ENCODE results near the gene ACTR2. TPM values are rescaled to one million over a fixed set of nuclear protein-coding genes. Genes with fewer than 3 reads are reported as not detected.

ACTR2 gene
- total RNA-seq, 1 experiment from 2014 or later, result 117 TPM

DNA sequence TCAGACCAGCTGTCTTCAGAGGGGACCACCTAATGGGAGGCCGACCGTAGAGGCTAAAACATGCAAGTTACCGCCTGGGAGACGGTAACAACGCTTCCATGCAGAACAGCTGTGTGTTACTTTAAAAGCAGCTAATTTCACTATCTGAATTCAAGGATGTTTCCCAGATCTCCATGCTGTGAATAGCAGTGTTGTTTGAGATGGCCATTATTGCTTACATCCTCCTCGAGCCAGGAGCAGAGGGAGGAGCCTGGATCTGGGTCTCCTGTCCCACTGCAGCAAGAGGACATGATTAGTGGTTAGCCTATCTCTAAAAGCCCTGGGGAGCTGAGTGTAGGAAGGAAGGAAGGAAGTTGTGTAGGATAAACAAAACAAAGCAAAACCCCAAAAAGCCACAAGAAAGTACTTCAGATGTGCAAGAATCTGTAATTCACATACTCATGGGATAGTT is 50.9 kb downstream of the ACTR2 start:
- peak; percentile 81 for DNase-seq (ENCODE audit: low read depth)

DNA sequence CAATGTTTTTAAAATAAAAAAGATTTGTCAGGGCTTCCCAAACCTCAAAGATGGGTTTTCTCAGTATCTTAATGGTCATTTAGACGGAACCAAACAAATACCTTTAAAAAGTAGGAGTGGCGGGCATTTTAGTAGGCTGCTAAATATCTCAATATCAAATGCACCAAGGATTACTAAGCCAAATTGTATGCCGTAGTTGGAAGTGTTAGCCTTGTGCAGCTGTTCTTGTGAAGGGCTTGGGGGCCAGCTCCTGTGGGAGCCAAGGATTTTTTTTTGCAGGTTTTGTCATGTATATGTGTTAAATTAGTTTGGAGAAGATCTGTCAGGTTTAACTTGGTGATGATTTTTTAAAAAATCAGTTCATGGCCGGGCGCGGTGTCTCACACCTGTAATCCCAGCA is 52.1 kb downstream of the ACTR2 start:
- peak; percentile 69 for DNase-seq (ENCODE audit: low read depth)

DNA sequence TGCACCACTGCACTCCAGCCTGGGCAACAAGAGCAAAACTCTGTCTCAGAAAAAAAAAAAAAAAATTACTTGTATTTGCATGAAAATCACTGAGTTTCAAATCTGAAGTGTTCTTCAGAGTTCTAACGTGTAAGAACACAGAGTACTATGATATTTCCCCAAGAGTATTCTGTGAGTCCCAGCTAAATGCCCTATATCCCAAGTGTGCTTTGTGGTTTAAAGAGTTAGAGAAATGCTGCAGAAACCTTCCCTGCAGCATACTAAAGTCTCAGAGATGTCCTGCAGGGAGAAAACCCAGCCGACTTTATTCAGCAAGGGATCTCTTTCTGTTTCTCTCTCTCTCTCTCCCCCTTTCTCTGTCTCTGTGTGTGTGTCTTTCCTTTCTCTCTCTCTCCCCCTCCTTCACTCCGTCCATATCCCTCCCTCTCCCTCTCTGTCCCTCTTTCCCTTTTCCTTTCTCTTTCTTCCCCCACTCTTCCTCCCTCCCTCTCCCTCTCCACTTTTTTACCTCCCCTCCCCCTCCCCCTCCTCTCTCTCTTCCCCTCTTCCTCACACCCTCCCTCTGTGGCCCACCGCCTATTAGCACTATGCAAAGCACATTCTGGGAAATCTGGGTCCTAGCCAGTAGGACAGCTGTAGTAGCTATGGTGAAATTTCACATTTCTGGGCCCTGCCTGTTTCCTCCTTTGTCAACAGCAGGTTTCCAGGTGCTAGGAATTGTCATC is 54.2 kb downstream of the ACTR2 start:
- peak; percentile 80 for DNase-seq (ENCODE audit: low read depth)

DNA sequence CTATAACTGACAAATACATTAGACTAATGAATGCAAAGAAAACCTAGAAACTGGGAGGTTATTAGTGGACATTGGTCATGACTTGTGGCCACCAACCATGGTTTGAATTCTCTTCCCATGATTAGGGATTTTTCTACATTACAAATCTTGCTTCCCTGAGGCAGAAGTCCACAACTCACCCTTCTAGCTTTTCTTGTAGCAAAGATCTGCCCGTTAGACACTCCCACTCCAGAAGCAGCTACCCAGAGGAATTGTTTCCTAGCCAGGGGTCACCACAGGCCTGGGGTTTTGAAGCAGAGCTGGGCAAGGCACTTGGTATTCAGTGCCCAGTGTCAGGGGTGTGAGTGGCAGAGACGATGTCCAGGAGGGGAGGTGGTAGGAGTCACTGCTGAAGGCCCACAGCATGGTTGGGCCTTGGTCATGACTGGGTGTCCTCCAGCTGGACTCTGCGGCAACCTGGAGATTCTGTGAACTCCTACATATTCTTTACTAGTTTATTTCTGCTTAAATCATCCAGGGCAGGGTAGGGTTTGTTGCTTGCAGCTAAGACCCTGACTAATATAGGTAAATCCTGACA is 54.9 kb downstream of the ACTR2 start:
- no peak for DNase-seq (ENCODE audit: low read depth)

DNA sequence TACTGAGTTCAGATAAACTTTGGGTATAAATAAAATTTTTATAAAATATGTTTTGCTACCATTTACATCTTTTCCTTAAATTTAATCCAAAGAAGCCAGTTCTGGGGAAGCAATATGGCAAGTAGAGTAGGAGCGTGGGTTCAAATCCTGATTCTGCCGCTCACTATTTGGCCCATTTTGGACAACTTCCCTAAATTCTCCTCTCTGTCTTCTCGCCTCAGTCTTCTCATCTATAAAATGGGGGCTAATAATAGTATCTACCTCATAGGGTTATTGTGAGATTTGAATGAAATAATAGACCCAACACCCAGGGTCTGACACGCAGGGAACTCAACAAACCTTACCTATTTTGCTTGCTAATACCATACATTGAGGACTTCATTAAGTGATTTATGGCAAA is 59.7 kb downstream of the ACTR2 start:
- DNase-seq (ENCODE audit: low read depth), result no peak

DNA sequence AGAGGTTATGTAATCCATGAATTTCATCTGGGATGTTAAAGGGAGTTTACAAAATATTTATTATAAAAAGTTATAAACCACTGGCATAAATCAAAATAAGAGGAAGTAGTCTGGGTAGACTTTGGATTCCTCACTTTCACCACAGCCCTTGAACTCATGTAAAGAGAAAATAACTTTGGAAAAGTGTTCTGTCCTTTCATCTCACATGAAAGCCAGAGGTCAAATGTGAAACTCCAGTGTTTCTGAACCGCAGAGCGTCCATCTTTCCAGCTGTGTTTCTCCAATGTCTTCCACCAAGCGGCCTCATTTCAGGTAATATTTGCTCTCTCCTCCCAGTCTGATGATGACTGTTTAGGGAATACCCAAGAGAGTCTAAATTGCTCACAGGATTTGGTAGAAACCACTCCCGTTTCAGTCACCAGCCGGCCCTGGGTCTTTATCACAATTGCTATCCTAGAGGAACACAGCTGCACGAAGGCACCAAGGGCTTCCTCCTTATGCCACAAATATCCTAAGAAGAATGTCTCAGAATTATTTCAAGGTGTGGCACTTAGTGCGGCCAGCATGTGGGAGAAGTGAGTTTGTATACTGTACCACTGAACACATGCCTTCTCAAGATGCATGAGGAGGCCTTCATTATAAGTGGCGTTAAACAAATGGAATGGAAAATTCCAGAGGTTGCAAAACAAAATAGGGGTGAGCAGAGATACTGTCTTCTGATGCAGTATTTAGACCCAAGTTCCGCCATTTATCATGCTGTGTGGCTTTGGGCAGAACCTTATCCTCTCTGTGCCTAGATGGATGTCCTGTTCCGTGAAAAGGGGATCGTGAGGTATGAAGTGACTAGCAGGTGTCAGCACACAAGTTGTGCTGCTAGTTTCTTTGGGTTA is 63.8 kb downstream of the ACTR2 start:
- DNase-seq (ENCODE audit: low read depth), result peak; percentile 34

DNA sequence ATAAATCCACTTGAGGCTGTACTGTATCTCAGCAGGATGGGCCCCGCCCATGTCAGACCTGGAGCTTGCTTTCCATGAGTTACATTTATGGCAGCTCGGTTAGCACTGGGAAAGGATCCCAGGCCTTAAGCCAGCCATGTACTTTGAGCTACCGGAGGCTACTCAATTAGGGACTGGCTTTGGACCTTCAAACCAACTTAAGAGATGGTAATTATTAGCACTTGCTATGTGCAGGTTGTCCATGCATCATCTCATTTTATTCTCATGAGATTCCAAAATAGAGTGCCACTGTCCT is 64.4 kb downstream of the ACTR2 start:
- no peak for DNase-seq (ENCODE audit: low read depth)

DNA sequence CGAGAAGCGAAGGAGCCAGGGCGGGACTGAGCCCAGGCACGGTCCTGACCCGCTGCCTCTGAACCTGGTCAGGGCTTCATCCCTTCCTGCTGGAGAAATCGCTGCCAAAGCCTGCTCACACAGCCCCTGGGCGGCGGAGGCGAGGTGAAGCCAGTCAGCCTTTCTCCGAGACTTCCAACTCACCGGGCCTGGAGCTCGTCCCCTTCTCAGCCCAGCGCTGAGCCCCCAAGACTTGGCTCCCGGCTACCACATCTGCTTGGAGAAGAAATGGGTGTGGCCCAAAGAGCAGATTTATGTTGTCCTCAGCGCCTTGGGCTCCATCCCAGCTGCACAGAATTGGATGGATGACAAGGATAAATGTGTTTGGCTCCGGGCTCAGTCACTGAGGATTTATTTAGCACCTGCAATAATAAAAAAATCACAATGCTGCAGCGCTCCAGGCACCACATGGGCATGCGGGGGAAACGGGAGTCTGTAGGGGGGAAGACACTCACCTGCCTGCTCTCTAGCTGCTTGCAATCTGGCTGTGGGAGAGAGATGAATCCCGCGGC is 64.9 kb downstream of the ACTR2 start:
- DNase-seq (ENCODE audit: low read depth), result no peak

DNA sequence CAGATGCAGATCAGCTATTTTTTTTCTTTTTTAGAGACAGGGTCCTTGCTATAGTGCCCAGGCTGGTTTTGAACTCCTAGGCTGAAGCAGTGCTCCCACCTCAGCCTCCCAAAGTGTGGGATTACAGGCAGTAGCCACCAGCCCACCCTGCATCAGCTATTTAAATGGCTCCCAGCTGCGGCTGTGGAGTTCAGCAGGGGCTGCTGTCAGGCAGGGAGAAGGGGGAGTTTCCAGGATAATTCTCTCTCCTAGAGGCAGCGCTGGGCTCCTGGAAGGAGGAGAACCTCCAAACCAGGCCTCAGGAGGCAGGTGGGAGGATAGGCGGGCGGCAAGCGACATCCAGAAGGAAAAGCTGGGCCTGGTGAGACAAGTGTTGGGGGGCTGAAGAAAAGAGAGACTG is 65.7 kb downstream of the ACTR2 start:
- no peak for DNase-seq (ENCODE audit: low read depth)

DNA sequence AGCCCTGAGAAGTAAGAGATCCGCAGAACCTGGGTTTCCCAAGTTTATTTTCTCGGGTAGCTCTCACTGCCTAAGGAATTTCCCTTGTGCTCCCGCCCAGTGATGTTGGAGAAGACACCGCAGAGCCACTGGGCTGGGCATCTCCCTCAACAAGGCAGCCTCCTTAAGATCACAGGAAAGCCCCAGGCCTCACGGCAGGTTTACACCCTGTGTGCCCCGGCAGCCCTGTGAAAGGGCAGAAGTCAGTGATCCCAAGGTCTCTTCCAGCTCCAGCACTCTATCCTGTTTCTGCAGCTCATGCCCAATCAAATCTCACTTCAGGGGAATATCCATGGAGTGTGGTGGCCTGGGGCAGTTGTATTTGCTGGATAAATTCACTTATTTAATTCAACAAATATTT is 66.5 kb downstream of the ACTR2 start:
- no peak for DNase-seq (ENCODE audit: low read depth)

DNA sequence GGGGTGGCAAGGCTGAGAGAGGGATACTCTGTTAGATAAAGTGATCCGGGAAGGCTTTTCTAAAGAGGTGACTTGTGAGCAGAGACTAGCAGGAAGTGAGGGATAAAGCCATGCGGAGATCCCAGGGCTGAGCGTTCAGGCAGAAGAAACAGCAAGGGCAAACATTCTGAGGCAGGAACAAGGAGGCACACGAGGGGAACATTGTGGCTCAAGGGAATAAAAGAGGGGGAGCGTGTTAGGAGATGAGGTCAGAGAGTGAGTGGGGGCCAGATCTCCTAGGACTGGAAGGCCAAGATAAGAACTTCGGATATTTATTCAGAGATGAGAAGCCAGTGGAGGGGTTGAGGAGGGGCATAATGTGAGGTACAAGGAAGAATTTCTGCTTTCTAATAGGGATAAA is 67.1 kb downstream of the ACTR2 start:
- DNase-seq (ENCODE audit: low read depth), result no peak

DNA sequence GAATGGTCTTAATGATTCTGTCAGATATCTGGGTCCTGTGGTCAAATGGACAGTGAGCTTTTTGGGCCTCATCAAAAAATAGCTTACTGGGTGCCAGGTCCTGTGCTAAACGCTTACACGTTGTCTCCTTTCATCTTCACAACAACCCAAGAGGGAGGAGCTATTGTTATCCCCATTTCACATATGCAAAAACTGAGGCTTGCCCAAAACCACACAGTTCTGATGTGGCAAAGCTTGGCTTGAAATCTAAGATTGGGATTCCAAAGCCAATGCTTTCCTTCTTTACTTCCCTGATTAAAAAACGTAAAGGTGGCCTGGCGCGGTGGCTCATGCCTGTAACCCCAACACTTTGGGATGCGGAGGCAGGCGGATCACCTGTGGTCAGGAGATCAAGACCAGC is 69.3 kb downstream of the ACTR2 start:
- DNase-seq (ENCODE audit: low read depth), result no peak

DNA sequence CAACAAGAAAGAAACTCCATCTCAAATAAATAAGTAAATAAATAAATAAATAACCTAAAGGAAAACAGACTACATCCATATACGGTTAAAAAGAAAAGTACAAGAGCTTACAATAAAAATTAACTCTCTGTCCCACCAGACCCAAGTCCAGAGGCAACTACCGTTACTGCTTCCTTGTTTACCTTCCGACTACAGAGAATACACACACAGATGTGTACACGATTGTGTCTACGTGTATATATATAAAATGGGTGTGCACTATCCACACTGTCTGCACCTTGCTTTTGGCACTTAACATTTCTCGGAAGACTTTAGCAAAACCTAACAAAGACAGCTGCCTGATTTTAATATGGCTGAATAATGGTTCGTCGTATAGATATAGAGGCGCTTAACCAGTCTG is 69.9 kb downstream of the ACTR2 start:
- DNase-seq (ENCODE audit: low read depth), result no peak

DNA sequence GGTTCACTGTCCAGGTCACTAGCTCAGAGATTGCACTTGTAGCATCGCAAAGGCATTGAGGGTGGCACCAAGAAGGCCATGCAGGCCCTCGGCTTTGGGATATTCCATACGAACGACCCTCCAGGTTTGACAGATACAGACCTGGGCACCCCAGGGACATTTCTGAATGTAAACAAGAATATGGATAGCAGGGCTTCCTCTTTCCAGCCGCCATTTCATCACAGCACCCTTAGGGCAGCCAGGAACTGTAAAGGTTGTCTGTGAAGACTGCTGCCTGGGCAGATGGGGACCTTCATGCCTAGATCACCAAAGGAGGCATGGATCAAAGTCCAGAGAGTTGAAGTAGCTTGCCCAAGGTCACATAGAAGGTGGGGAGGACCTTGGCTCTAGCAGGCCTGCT is 70.5 kb downstream of the ACTR2 start:
- no peak for DNase-seq (ENCODE audit: low read depth)

DNA sequence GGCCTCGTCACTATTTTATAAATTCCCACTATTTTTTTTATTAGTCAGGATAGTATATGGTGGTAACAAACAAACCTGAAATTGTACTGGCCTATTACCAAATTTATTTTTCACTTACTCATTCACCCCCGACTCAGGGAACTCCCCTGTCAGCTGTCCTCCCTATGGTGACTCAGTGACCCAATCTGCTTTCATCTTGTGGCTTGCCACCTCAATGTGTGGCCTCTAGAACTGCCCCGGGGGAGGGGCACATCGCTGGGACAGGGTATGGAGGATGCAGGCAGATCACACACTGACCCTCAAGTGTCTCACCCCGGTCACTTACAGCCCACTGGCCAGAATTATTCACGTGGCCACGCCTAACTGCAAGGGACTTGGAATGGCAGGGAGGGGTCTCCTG is 71.6 kb downstream of the ACTR2 start:
- peak; percentile 93 for DNase-seq (ENCODE audit: low read depth)

DNA sequence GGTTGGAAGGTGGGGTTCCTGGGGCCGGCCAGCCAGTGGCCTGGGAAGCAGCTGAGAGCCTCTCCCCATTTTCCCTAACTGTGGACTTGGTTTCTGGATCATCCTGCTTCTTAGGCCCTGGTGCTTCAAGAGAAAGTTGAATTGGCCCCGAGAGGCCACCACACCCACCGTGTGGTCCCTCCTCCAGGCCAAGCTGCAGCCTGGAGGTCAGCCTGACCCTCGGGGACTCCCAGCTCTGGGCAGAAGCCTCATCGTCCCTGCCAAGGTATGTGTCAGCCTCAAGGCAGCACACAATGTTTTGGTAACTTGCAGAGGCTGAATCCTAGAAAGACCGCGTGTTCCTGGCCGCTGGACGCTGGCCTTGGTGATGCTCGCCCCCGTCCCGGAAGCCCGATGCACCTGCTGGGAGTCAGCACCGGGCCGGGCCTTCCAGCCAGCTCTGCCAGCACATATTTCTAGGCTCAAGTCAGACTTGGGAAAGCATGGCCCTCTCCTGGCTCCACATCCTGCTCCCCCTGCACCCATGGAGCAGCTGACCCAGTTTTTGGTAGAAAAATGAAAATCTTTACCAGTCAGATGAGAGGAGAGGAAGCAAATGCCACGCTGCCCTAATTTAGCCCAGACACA is 72.6 kb downstream of the ACTR2 start:
- peak; percentile 89 for DNase-seq (ENCODE audit: low read depth)

DNA sequence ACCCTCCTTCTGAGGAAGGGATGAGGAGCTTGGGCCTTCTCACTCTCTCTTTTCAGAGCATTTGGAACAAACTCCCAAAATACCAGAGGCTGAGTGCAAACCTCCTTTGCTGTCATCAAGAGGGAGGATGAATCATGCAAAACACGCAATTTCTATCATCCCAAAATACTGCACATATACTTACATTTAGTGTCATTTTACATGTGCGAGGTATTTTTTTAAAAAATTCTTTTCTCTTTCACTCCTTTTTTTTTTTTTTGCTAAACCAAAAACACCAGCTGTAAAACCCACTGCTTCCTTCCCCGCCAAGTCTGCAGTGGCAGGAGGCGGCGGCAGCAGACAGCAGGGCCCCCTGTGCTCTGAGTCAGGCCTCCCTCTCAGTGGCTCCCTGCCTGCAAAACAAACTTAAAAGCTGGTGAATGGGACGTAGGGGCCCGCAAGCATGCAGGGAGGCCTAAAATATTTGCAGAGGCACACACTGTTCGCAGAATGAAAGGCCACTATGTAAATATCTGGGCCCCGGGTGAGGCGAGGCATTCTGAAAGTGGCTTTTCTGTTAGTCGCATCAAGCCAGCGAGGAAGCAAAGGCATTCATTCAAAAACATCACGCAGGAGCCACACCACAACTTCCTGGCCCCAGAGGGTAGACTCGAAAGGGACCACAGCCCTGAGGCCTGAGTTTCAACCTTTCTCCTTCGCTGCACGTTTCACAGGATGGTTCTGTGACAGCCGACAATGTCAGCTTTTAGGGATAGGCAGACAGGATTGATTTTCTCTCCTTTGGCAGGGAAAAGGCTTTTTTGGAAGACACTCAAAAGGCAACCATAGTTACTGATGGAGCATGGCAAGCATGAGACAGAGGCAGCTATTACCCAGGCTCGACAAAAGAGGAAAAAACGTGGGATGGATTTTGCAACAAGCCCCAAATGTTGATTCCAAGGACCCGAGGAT is 73.4 kb downstream of the ACTR2 start:
- peak; percentile 83 for DNase-seq (ENCODE audit: low read depth)

DNA sequence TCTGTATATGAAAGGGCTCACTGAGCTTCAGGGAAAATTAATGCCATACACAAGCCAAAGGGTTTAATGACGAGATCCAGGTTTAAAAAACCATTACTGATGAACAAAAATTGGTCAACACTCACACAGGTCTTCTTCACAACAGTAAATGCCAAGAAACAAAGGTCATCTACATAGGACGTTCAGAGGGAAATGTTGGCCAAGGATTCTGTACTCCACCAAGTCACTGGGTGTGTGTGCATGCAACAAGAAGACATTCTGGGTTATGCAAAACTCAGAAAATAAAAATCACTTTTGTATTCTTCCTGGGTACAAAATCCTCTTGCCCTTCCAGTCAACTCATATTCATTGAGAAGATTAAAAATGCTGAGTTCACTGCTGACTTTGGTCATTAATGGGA is 78.3 kb downstream of the ACTR2 start:
- no peak for DNase-seq (ENCODE audit: low read depth)

DNA sequence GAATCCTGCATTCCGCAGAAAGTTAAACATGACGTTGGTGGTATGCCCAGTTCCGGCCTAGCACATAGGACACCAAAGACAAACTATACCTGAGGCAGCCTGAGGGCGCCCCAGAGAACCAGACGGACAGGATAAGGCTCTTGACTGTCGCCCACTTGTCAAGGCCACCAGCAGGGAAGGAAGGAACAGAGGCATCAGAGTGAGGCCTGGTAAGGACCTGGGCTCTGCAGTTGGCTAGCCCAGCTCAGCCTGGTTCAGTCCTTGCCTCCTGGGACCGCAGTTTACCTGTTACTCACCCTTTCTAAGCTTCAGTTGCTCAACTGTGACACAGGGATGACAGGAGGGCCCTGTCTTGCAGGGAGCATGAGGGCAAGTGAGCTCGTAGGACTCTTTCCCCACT is 82.1 kb downstream of the ACTR2 start:
- DNase-seq (ENCODE audit: low read depth), result no peak

DNA sequence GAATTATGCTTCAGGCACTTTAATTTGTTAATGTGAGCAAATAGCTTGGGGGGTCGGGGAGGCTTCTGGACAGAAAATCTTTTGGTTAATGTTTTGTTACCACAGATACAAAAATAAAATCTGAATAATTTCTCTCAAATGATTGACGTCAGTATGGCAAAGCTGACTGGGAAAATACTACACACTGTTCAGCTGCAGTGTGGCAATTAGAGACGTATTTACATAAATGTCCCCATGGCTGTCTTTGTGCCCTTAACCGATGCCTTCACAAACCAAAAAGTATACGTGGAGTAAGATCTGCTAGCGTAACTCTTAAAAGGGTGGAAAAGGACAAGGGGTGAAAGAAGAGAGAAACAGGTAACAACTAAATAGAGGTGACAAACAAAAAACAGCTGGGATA is 83.4 kb downstream of the ACTR2 start:
- DNase-seq (ENCODE audit: low read depth), result no peak

DNA sequence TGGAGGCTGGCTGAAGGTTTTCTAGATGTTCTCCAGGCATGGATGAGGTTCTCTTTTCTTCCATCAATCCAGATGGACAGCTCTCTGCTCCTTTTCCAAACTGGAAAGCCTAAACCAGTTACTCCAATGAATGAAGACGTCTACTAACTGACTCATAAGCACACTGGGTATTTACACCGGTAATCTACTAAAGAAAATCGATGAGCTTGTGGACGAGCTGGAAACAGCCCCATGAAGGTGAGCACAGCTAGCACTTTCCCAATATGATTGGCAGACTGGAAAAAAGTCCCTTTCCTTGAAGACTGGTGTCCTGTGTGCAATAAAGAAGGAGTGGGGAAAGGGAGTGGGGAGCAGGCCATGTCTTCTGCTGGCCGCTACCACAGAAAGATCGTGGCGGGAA is 84.0 kb downstream of the ACTR2 start:
- DNase-seq (ENCODE audit: low read depth), result no peak

Data from LHCN-M2 (cell line).